AG04450 (cell line): Measurements from ENCODE around the gene ECE1. TPM values are rescaled to one million over a fixed set of nuclear protein-coding genes. Genes with fewer than 3 reads are reported as not detected.

ENCODE experiments used
- CTCF ChIA-PET: fragments of 300-600, 350-600 bp; formaldehyde crosslinking; extraction: SDS; loops from one replicate; lab custom pipeline; 2022; ENCODE audit warnings: antibody characterized with exemption, inconsistent platforms; lab: Charles Lee
- POLR2A ChIA-PET: fragments of 350-600 bp; formaldehyde crosslinking; extraction: SDS; loops from one replicate; lab custom pipeline; 2021; ENCODE audit warnings: antibody characterized with exemption, inconsistent platforms; lab: Yijun Ruan, JAX
- DNase-seq: peaks from one replicate; pipeline ENCODE4 v3.0.0-alpha.2; 2011; ENCODE audit warnings: low read depth, low spot score
- H3K27ac ChIP-seq: one replicate; pipeline ENCODE4 v1.5.1; 2012; ENCODE audit warnings: low read depth, low read length, control low read depth
- H3K27me3 ChIP-seq: one replicate; pipeline ENCODE4 v1.6.0; 2012; ENCODE audit warnings: low read length; ENCODE audit not compliant: control insufficient read depth, insufficient read depth
- H3K4me3 ChIP-seq: 2 replicates; pipeline ENCODE4 v1.5.1; 2011; ENCODE audit warnings: mild to moderate bottlenecking, low read depth, low read length, control low read depth
- H3K9me3 ChIP-seq: 2 replicates; pipeline ENCODE4 v1.5.1; 2012; ENCODE audit warnings: low read length; ENCODE audit not compliant: control insufficient read depth, insufficient read depth
- CTCF ChIP-seq: IDR thresholded peaks from 2 replicates; pipeline ENCODE4 v1.5.1; 2011; ENCODE audit warnings: low read depth, low read length, control low read depth, inconsistent platforms
- polyA plus RNA-seq: library from polyadenylated mRNA; depleted of rRNA; stranded (reverse); fragments of >200 nt; gene quantifications from 2 replicates; pipeline ENCODE4 v1.2.3, GENCODE V29; 2011

Gene ECE1
- polyA plus RNA-seq, 1 experiment, result 161 TPM

DNA sequence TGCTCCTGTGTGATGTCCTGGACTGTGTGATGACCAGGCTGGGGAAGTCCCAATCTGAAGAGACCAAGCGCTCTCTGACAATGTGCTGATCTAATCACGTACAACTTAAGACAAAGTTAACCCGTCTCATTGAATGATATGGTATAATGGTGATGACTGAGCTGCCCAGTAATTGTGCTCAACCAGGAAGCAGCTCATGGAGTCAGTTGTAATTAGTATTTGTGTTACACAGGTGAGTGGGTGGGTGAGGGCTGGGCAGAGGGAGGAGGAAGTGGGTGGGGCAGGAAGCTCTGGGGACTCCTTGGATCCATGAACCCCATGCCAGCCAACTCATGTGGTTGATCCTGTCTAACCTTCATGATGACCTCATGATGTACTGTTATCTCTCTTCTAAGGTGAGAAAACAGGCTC is 8.7 kb upstream of the ECE1 start:
- no peak overlapping the region for H3K4me3 ChIP-seq
- H3K27me3 ChIP-seq, result no peaks in the 10 kb centered on the region
- H3K9me3 ChIP-seq, result no peaks in the 10 kb centered on the region
- DNase-seq, result no peak
- TF ChIP-seq CTCF, result no peak
- no peak overlapping the region for H3K27ac ChIP-seq
- ChIA-PET CTCF (interaction anchor here (2.1 to 3.3 kb wide), 2 partner anchors 29 to 36 kb away, joined by 6 to 14 read pairs; no protein-coding TSS in a partner anchor), POLR2A (interaction anchor here (0.6 kb wide), 1 partner anchor 691 kb away, joined by 5 read pairs; no protein-coding TSS in a partner anchor)

DNA sequence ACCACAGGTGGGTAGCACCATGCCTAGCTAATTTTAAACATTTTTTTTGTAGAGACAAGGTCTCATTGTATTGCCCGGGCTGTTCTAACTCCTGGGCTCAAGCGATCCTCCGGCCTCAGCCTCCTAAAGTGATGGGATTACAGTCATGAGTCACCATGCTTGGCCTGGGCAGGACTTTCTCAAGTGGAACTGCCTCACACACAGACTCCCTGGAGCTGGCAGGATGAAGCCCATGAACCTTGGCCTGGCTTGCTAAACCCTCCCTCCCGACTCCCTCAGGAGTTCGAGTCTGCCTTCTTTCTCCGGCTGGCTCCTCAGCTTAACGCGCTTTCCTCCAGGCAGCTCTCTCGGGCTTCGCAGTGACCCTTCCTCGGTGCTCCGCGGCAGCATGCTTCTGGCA is 7.7 kb upstream of the ECE1 start:
- H3K27me3 ChIP-seq, result no peaks in the 10 kb centered on the region
- H3K9me3 ChIP-seq, result no peaks in the 10 kb centered on the region
- CTCF ChIA-PET, result interaction anchor here (2.1 to 3.3 kb wide), 2 partner anchors 28 to 37 kb away, joined by 6 to 14 read pairs; no protein-coding TSS in a partner anchor
- H3K4me3 ChIP-seq, result no peak overlapping the region
- DNase-seq, result no peak
- peak overlapping the region; percentile 11 for H3K27ac ChIP-seq
- POLR2A ChIA-PET, result no interaction called here
- no peak for TF ChIP-seq CTCF

DNA sequence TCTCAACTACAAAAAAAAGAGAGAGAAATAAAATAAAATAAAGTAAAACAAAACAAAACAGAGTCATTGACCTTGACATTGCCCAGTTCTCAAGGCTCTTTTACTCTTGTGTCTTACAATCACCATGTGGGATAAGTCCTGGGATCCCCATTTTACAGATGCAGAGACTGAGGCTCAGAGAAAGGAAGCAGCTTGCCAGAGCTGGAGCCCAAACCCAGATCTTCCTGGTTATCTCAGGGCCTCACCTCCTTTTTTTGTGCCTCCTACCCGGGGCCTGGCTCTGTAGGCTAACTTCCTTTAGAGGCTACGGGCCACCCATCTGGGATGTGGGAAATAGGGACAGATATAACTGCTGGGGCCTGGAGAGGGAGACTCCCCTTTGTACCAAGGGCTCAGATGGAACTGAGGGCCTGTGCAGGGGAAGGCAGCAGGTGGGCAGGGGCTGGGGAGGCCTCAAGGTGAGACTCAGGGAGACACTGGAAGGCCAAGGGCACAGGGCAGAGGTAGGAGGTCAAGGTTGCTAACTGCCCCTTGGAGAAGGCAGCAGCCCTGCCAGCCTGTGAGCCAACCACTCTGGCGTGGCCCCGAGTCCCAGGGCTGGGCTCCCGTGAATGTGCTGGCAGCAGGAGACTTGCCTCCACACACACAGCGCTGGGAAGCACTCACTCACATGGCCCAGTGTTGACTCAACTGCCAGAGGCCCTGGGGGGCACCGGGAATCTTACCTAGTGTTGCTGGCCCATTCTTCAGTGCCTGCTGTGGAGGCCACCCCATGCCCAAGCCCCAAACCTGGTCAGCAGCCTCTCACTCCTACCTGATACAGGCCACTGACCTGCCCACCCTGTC is 6.5 kb upstream of the ECE1 start:
- DNase-seq, result no peak
- TF ChIP-seq CTCF, result no peak
- Histone ChIP-seq H3K4me3 (no peak overlapping the region), H3K9me3 (no peaks in the 10 kb centered on the region), H3K27me3 (no peaks in the 10 kb centered on the region), H3K27ac (no peak overlapping the region)
- ChIA-PET POLR2A (interaction anchor here (0.9 kb wide), 1 partner anchor 17 kb away, joined by 3 read pairs; no protein-coding TSS in a partner anchor), CTCF (interaction anchor here (2.5 to 3.3 kb wide), 2 partner anchors 26 to 27 kb away, joined by 11 to 14 read pairs; no protein-coding TSS in a partner anchor)

DNA sequence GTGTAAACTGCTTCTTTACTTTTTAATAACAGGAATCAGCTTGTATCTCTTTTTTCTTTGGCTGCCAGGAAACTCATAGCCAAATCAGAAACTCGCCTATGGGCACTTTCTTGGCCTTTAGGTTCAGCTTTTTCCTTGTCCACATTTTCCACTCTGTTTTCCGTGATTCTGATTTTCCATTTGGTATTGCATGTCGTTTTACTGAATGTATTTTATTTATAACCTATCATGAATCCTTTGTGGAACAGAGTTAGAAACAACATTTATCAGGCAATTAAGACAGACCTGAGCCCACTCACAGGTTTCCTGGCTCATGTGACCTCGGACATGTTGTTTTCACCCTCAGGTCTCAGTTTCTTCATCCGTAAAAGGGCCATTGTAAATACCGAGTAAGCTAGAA is 5.3 kb upstream of the ECE1 start:
- no peak for TF ChIP-seq CTCF
- Histone ChIP-seq H3K4me3 (no peak overlapping the region), H3K27me3 (no peaks in the 10 kb centered on the region), H3K9me3 (no peaks in the 10 kb centered on the region), H3K27ac (no peak overlapping the region)
- POLR2A ChIA-PET, result no interaction called here
- no peak for DNase-seq
- CTCF ChIA-PET, result interaction anchor here (1.0 to 2.5 kb wide), 2 partner anchors 25 to 64 kb away, joined by 5 to 11 read pairs; no protein-coding TSS in a partner anchor

DNA sequence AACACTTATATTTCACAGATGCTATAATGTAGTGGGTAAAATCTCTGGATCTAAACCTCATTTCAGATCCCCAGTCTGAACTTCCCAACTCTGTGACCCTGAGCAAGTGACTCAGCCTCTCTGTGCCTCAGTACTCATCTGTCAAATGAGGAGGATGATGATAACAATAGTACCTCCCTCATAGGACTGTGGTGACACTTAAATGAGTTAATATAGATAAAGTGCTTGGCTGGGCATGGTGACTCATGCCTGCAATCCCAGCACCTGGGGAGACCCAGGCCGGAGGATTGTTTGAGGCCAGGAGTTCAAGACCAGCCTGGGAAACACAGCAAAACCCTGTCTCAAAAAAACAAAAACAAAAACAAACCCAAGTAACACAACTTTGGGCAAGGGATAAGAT is 4.7 kb upstream of the ECE1 start:
- ChIA-PET POLR2A (no interaction called here), CTCF (interaction anchor here (1.0 to 2.5 kb wide), 2 partner anchors 25 to 63 kb away, joined by 5 to 11 read pairs; no protein-coding TSS in a partner anchor)
- Histone ChIP-seq H3K9me3 (no peaks in the 10 kb centered on the region), H3K27me3 (no peaks in the 10 kb centered on the region), H3K27ac (no peak overlapping the region), H3K4me3 (no peak overlapping the region)
- no peak for TF ChIP-seq CTCF
- no peak for DNase-seq
